SK-N-SH treated with all-trans-retinoic acid at 6 μM for 48 hours (cell line): ENCODE data around the gene LMTK2.

Experiments
- ARNTL ChIP-seq: fragments of 450-650 bp; formaldehyde crosslinking; IDR thresholded peaks from 2 replicates; pipeline ENCODE4 v1.5.0; 2020; ENCODE audit warnings: low read depth, mild to moderate bottlenecking, moderate library complexity, borderline replicate concordance
- CREB5 ChIP-seq: fragments of 250-450 bp; sonication (Bioruptor Pico); IDR thresholded peaks from 2 replicates; pipeline ENCODE4 v1.5.1; 2020; ENCODE audit warnings: low read depth, mild to moderate bottlenecking, moderate library complexity
- CSDC2 ChIP-seq: fragments of 250-450 bp; sonication (Bioruptor Pico); IDR thresholded peaks from 2 replicates; pipeline ENCODE4 v1.5.0; 2020; ENCODE audit warnings: mild to moderate bottlenecking, moderate library complexity
- ISL1 ChIP-seq: fragments of 250-450 bp; sonication (Bioruptor Pico); IDR thresholded peaks from 2 replicates; pipeline ENCODE4 v2.1.2; 2022; ENCODE audit warnings: mild to moderate bottlenecking, moderate library complexity
- PATZ1 ChIP-seq: fragments of 250-450 bp; sonication (Bioruptor Pico); IDR thresholded peaks from 2 replicates; pipeline ENCODE4 v1.8.0; 2020; ENCODE audit warnings: mild to moderate bottlenecking, moderate library complexity, borderline replicate concordance
- POU6F1 ChIP-seq: fragments of 250-450 bp; sonication (Bioruptor Pico); IDR thresholded peaks from 2 replicates; pipeline ENCODE4 v1.8.0; 2021; ENCODE audit warnings: low read depth, mild to moderate bottlenecking, moderate library complexity, borderline replicate concordance
- RARB ChIP-seq: fragments of 250-450 bp; sonication (Bioruptor Pico); IDR thresholded peaks from 2 replicates; pipeline ENCODE4 v1.8.0; 2021; ENCODE audit warnings: mild to moderate bottlenecking, moderate library complexity
- SNAI2 ChIP-seq: fragments of 250-450 bp; sonication (Bioruptor Pico); IDR thresholded peaks from 2 replicates; pipeline ENCODE4 v1.5.0; 2020; ENCODE audit warnings: mild to moderate bottlenecking, moderate library complexity
- TCF4 ChIP-seq: fragments of 250-450 bp; sonication (Bioruptor Pico); IDR thresholded peaks from 2 replicates; pipeline ENCODE4 v1.8.0; 2021; ENCODE audit warnings: mild to moderate bottlenecking, moderate library complexity, borderline replicate concordance
- ZFP3 ChIP-seq: fragments of 250-450 bp; sonication (Bioruptor Pico); IDR thresholded peaks from 2 replicates; pipeline ENCODE4 v1.5.0; 2020; ENCODE audit warnings: mild to moderate bottlenecking, moderate library complexity
- ZFP30 ChIP-seq: fragments of 450-650 bp; formaldehyde crosslinking; IDR thresholded peaks from 2 replicates; pipeline ENCODE4 v1.5.0; 2022; ENCODE audit warnings: mild to moderate bottlenecking, moderate library complexity
- ZNF70 ChIP-seq: fragments of 450-650 bp; formaldehyde crosslinking; IDR thresholded peaks from 2 replicates; pipeline ENCODE4 v1.5.0; 2020; ENCODE audit warnings: mild to moderate bottlenecking, moderate library complexity
- ZNF8 ChIP-seq: fragments of 450-650 bp; formaldehyde crosslinking; IDR thresholded peaks from 2 replicates; pipeline ENCODE4 v1.5.0; 2020; ENCODE audit warnings: mild to moderate bottlenecking, moderate library complexity

- TF ChIP-seq CREB5 (CRISPR knock-in tag) (no peak), SNAI2 (no peak), TCF4 (CRISPR knock-in tag) (no peak), ZNF70 (no peak), RARB (no peak), ZFP3 (CRISPR knock-in tag) (no peak), ARNTL (CRISPR knock-in tag) (no peak), CSDC2 (CRISPR knock-in tag) (no peak), ISL1 (CRISPR knock-in tag) (no peak), PATZ1 (CRISPR knock-in tag) (no peak), POU6F1 (CRISPR knock-in tag) (no peak), ZFP30 (CRISPR knock-in tag) (no peak), ZNF8 (CRISPR knock-in tag) (no peak)
Observed at GRCh38 chr7:98156700-98157099, 50.0 kb downstream of the LMTK2 start.
